HUDEP-2 (cell line): ENCODE data around the gene MICAL3.
A peak's percentile ranks its signal among the peaks of the same experiment; 100 is the strongest.

Experiments
- DNase-seq, 76 experiments: peaks; one replicate each; lab custom pipeline; 2025; ENCODE audit not compliant: unreplicated experiment in 76 of 76; lab: John Stamatoyannopoulos, UW

MICAL3 gene

DNA sequence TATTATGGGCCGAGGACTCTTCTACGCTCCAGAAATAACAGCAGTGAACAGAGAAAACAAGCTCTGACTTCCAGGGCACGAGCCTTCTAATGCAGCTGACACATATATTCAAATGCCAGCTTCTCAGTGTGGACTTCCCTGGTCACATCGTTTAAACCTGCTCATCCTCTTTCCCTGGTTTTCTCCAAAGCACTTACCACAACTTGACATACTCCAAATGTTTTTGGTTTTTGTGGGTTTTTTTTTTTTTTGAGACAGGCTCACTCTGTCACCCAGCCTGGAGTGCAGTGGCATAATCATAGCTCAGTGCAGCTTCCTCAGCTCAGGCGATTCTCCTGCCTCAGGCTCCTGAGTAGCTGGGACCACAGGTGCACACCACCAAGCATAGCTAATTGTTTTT lies 105.5 kb downstream of the MICAL3 start:
- no peak for DNase-seq

DNA sequence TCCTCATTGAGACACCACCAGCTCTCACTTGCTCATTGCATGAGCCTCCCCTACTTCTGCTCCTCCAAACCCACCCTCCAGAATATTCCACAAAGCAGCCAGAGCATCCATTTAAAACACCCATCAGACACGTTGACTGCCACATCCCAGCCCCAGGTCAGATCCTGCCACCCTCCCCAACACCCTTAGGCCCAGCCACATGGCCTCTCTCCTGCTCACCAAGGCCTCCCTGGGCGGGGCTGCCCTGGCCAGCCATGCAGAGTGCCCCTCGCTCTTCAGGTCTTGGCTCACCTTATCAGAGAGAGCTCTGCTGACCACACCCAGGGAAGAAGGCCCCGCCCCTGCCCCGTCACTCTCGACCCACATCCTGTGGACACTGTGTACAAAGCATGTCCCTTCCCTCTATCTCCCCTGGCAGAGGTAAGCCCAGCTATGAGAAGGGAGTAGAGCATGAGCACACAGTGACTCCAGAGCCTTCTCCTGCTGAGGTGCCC lies 106.8 kb downstream of the MICAL3 start:
- peak in 71 of 76 experiments; percentile 27 to 92 (median 73) for DNase-seq

DNA sequence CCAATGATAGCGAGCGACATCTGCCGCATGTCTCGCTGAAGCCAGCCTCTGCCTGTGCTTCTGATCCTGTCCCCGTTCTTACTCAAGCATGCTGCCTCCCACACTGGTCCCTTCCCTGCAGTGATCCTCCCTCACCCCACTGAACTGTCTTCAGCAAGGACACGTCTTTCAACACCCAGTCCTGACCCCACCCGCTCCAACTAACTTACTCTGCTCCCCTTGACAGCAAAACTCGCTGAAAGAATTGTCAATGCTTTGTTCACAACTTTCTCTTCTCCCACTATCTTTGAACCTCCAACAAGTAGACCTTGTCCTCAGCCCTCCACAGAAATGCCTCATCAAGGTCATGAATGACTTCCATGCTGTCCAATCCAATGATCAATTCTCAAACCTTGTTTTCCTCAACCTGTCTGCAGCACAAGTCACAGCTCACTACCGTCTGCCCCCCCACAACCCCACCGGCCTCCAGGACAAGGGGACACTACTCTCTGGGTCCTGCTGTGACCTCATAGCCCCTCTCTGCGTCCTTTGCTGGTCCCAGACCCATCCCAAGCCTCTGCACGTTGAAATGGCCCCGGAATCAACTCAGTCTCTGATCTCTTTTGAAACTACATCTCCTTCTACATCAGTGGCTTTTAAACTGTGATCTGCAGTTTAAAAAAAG lies 108.0 kb downstream of the MICAL3 start:
- DNase-seq: peak in 36 of 76 experiments; percentile 8 to 61 (median 30)

DNA sequence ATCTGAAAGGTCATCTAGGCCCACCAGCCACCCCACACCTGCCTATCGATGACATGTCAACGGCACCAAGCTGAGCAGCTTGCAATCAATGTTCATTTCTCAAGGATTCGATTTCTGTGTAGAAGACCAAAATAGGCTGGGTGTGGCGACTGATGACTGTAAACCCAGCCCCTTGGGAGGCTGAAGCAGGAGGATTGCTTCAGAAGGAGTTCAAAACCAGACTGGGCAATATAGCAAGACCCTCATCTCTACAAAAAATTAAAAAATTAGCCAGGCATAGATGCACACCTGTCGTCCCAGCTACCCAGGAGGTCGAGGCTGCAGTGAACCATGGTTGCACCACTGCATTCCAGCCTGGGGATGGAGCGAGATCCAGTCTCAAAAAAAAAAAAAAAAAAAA lies 108.7 kb downstream of the MICAL3 start:
- no peak for DNase-seq

DNA sequence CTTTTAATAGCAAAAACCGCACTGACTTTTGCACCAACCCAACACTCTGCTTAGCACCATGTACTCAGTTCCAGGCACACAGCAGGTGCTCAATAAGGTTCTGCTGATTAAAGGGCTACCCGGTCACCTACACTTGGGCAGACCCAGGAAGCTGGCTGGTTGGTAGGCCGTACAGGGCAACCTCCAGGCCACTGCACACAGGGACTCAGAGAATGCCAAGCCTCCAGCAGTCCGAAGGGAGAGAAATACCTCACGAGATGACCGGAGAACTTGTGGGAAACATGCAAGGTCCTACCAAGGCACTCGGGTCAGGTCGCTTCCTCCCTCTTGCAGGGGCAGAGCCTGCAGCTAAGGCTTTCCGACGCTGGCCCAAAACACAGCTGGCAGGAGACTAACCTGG lies 109.2 kb downstream of the MICAL3 start:
- no peak for DNase-seq

DNA sequence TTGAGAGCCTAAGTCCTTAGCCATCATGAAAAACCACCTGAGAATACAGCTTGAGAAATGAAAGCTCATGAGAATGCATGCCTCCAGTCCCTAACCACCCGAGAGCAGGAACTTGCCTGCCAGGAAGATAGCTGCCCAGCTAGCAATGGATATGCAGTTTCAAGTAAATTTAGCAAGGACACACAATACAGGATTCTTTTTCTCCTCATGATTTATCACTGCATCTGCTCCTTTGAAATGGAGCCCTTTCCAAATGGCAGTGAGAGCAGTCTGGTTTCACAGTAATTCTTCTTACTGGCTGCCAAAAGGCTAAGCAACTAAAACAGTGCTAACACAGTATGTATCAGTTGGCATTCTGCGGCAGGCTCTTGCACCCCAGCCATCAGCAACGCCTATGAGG lies 109.9 kb downstream of the MICAL3 start:
- no peak for DNase-seq

DNA sequence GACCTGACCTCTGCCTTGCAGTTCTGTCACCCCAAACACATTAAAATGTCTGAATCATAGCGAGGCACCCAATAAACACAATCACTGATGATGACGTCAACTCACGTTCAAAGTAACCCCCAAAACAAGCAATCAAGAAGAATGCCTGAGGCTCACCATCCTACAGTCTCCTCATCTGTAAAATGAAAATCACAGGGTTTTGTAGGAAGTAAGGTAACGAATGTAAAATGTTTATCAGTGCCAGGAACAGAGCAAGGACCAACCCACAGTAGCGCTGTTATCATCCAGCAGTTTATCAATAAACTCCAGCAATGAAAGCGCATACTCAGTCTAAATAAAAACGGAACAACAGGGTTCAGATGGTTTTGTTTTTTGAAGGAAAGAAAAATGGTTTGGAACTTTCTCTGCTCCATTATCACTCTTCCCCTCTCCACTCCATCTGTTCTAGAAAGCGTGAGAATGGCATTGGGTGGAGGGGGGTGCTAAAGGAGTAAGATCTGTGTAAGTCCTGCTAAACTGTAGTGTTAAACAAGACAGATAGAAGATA lies 110.5 kb downstream of the MICAL3 start:
- DNase-seq: peak in 22 of 76 experiments; percentile 10 to 62 (median 30)

DNA sequence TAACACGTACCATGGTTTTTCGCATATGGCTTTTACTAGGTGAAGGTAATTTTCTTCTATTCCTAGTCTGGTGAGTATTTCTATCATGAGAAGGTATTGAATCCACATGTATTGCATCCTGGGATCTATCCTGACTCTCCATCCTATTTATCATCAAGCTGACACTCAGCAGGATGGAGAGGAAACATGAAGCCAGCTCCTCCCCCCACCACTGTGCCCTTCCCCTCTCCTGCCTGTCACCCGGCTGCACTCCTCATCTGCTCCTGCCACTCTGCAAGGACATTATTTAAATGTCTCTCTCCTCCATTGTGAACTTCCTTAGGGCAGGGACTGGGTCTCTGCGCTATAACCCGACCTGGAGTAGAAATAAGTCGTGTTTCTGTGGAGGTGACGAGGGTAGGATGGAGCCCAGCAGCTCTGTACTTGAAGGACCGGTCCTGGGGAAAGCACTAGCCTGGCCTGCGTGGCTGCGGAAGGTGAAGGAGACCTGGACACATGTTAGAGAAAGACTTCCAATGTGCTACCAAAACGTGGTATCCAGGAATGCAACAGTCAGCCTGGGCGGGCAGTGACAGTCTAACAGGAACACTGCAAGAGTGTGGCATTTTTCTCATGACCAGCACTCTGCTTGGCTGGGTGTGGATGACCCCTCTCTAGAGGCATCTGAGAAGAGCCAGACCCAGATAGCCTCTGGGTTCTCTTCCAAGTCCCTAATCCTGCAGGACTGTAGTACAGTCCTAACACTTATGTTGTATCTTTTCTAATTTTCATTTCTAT lies 111.2 kb downstream of the MICAL3 start:
- no peak for DNase-seq

DNA sequence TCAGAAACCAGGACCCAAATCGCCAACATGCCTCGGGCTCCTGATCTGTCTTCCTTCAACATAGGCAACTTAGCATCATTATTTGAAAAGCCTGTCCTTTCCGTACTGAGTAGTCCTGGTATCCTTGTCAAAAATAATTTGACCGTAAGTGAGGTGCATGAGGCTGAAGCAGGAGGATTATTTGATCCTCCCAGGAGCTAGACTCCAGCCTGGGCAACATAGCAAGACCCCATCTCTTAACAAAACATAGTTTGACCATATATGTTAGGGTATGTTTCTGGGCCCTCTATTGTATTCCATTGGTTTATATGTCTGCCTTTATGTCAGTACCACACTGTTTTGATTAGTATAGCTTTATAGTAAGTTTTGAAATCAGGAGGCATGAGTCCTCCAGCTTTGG lies 112.5 kb downstream of the MICAL3 start:
- no peak for DNase-seq

DNA sequence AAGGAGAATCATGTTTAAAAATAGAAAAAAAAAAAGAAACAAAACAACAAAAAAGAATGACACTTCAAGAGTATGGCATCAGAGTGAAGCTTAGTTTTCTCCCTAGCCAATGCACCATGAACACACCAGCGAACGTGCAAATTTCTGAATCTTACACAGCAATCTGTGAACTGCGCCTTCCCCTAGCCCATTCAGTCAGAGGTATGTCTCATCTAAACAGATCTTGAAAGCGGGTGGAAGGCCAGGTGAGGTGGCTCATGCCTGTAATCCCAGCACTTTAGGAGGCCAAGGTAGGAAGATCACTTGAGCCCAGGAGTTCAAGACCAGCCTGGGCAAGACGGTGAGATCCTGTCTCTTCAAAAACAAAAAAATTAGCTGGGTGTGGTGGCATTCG lies 113.1 kb downstream of the MICAL3 start:
- no peak for DNase-seq

DNA sequence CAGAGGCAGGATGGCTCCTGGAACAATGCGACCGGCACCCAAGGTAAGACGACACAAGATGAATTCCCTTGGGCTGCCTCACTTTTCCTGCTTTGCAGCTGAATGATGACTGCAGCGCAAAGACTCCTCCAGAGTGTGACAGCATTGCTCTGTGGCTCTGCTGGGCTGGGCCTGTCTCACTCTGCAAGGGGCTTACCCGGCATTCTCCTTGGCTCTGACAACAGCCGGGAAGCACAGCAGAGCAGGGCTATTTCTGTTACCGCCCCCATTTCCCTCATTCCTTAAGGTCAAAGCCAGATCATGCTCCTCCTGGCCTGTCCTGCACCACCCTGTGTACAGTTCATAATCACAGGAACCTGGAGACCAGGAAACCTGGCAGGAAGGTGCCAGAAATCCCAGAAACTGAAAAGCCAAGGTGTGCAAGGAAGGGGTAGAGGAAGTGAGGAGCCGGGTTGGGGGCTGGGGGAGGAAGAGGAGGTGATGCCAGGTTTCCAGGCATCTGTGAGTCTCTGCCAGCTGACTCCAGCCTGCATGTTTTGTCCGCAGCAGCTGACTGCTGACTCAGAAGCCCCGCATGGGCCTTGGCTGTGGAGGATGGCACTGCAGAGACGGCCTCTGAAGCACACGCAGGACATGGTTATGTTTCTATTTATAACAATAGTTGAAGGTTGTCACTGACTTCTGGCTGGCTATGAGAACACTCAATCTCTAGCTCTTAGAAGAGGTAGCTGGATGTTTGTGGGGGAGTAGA lies 113.6 kb downstream of the MICAL3 start:
- peak in 25 of 76 experiments; percentile 16 to 37 (median 26) for DNase-seq

DNA sequence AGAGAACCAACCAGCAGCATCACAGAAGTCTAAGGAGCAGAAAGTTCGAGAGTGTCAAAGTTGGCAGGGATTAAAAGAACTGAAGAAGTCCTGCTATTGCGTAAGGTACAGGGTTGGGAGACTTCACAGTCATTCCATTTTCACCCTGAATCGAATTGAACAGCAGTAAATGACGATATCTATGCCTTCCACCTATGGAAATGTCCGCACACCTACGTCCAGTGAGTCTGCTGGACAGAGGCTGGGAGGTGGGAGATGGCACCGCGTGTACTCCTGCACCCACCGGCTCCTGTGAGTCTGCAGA lies 116.7 kb downstream of the MICAL3 start:
- DNase-seq: no peak

DNA sequence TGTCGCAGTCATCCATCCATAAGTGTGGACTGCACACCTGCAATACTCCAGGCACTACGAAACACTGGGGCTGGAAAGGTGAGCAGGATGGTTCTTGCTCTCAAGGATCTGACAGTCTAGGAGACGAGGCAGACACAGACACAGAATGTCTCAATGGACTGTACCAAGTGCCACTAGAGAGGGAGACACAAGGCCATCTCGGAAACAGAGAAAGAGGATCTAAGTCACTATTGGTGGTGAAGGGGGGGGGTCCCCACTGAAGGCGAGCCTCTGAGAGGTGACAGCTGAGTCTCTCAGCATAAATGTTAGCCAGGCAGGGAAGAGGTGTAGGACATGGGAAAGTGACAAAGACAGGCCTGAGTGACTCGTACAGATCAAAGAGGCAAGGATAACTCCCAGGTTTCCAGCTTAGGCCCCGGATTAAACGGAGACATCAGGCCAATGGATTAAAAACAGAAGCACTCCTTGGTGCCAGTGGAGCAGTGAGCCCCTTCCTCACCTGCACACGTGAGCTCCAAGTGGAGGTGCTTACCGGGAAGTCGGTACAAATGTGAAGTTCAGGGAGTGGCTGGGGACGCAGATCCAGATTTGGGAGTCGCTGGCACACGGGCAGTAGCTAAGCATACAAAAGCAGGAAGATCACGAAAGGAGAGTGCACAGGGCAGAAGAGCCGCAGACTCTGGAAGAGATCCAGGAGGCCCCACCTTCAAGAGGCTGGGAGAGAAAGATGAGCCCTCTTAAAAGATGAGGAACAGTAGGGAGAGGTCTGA lies 117.2 kb downstream of the MICAL3 start:
- peak in 1 of 76 experiments; percentile 3 for DNase-seq

DNA sequence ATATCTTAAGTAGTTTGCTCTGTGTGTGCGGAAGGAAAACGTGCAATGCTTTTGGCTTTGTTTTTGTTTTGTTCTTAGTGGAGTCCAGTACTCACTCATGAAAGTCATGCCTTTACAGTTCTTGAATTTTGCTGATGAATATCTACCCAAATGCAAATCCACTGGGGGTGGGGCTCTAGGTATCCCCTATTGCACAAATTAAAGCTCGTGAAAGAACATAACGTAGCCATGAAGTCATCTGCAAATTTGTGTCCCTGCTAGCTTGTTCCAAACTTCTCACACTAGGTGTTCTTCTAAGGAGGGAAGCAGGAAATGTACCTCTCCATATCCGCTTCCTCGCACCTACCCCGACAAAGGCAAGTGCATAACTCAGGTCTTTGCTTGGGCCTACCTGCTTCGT lies 118.9 kb downstream of the MICAL3 start:
- no peak for DNase-seq

DNA sequence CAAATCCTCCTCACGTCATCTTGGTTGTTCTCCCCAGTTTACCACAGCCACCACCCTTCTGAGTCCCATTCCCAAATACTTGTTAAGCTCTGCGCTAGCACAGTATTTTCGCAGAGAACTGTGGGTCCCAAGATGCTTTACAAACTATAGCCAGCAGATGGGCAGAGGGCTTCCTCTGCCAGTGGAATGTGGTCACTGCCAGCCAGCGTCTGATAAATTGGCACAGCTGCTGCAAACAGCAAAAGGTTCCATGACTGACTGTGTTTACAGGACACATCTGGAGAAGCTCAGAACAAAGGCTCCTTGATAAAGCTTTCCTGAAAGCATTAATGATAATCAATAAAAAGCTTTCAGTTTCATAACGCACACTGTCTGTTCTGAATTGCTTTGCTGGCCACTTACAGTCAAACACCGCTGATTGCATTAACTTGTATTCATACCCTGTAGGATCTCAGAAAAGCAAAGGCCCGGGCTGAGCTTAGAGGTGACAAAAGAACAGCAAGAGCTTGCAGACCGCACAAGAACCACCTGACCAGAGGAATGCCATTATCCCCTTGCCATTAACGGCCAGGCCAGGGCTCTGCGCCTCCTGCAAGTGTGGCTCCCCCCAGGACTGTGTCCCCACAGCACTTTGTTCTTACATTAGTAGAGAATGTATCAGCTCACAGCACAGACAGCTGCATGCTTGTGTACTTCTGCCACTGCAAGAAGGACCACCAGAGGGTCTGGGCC lies 120.6 kb downstream of the MICAL3 start:
- no peak for DNase-seq

DNA sequence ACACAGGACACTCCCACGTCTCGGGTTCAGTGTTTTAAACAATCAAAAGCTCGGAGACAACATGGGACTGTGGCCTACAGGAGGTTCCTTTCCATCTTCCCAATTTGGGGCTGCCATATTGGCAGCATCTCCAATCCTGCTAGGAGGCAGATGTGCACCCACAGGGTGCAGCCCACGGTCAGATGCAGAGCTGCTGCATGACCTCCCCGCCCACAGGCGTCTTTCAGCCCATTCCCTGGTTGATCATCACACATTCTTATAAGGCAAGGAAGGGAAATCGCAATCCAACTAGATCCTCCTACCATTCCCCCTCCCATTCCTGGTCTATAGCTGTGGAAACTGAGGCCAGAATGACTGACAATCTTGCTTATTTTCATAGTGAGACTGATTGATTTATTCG lies 121.4 kb downstream of the MICAL3 start:
- DNase-seq: no peak

DNA sequence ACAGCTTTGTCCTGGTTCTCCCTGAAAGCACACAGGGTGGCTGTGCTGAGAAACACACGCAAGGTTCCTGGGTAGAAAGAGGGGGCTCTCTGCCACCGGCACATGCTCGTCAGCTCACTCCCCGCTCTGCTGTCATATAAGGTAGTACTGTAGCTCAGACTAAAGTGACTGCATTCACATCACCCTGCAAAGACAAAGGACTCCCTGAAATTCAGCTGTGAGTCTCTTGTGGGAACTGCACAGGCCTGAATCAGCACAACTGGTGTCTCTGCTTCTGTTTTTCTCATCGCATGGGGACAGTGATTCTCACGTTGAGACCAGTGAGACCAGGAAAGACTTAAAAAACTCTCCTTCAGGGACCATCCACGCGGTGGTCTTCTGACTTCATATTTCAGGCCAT lies 126.0 kb downstream of the MICAL3 start:
- no peak for DNase-seq

DNA sequence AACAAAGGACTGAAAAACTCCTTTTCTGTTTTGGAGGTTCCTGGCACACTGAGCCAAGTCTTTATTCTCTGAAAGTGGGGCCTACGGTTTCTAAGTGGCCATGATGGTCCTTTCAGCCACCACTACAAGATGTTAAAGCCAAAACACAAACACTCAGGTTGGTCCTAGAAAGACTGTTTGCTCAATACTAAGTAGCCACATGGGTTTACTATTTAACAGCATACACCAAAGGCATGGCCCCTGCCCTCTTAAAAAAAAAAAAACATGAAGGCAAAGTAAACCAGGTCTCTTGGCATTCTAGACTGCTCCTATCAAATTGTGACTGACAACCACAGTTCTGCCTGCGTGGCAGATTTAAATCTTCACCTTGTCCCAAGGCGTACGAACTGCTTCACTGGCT lies 126.5 kb downstream of the MICAL3 start:
- DNase-seq: no peak

DNA sequence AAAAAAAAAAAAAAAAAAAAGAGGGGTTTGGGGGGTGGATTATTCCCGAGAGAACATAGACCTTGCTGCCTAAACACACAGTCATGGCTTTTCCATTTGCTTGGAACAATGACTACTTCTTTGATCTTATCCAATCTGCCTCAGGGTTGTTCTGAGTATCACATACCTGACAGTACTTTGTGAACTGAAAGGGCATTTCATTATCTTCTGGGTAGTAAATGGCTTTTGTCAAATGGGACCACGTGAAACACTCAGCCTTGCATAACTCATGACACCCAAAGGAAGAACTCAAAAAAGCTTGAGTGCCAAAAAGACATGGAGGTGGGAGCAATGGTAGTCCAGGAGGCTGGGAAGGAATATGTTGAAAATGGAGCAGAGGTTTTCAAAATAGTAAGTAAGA lies 126.9 kb downstream of the MICAL3 start:
- no peak for DNase-seq

DNA sequence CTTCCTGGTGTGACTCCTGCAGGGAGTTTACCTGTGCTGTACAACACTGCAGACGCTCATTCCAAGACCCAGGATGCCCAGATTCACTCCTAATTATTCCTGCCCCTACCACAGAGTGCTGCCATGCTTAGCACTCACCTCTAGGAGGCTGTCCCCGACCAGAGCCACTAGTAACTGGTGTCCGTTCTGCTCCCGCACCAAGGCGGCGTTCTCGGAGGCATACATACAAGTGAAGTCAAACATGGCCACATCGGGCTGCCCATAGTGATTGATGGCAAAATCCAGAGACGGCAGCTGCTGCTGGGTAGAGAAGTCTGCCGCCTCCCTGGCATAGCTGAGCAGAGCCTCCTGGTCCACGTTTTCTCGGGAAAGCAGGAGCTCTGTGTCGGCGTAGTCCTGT lies 127.8 kb downstream of the MICAL3 start:
- no peak for DNase-seq
